Measurements from ENCODE around the gene ZNF385A. TPM values are rescaled to one million over a fixed set of nuclear protein-coding genes. Genes with fewer than 3 reads are reported as not detected.
"Not testable (repeated sequence)": the region's sequence is repeated elsewhere in the genome, so short reads cannot be mapped to it uniquely, and the experiment has no call there.

ZNF385A gene
- total RNA-seq, 2 experiments from 2014 or later: 3.8 to 4.7 TPM

GRCh38 chr12:54330442-54330841 is 54.1 kb downstream of the ZNF385A start:
- Mint-ChIP-seq H3K4me1 (ENCODE audit: low read depth) (peaks cover 57% of the 10 kb centered on the region), H3K27ac (peak overlapping the region; percentile 80), H3K9me3 (no peaks in the 10 kb centered on the region), H3K4me3 (no peak overlapping the region), H3K27me3 (no peaks in the 10 kb centered on the region), H3K36me3 (ENCODE audit: low read depth) (peaks cover 14% of the 10 kb centered on the region)
- intact Hi-C loops (cut with DNase I, micrococcal nuclease): no loop called here
- Histone ChIP-seq H3K4me1 (ENCODE audit: insufficient read depth, low read length) (peaks cover 56% of the 10 kb centered on the region), H3K4me3 (ENCODE audit: low read length) (no peak overlapping the region), H3K27me3 (ENCODE audit: control insufficient read depth in 1 of 2, insufficient read depth in 2 of 2, low read length in 2 of 2) (no peaks in the 10 kb centered on the region), H3K9me3 (ENCODE audit: control insufficient read depth in 1 of 2, insufficient read depth in 1 of 2, low read length in 2 of 2) (no peaks in the 10 kb centered on the region), H3K27ac (ENCODE audit: low read depth in 1 of 2, low read length in 2 of 2) (peak overlapping the region; percentile 9 to 62), H3K36me3 (ENCODE audit: insufficient read depth, low read length) (peaks cover 4% of the 10 kb centered on the region)
- ATAC-seq (ENCODE audit: poor library complexity) (no peak), DNase-seq (no peak)
- POLR2A ChIA-PET: interaction anchor here (1.4 to 2.8 kb wide), 2 partner anchors 28 to 44 kb away, joined by 3 to 8 read pairs; no protein-coding TSS in a partner anchor
- CTCF ChIA-PET: no interaction called here
- no peak for TF ChIP-seq CTCF (IDR thresholded peaks at IDR 0.05)

GRCh38 chr12:54329759-54330158 is 54.8 kb downstream of the ZNF385A start:
- ChIA-PET POLR2A (interaction anchor here (1.4 to 2.8 kb wide), 2 partner anchors 29 to 44 kb away, joined by 3 to 8 read pairs; no protein-coding TSS in a partner anchor), CTCF (interaction anchor here (2.2 kb wide), 1 partner anchor 50 kb away, joined by 6 read pairs; no protein-coding TSS in a partner anchor)
- peak overlapping the region; percentile 74 for H3K27ac Mint-ChIP-seq
- Histone ChIP-seq H3K27ac (ENCODE audit: low read depth in 1 of 2, low read length in 2 of 2) (peak overlapping the region in 1 of 2 donors; percentile 7), H3K27me3 (ENCODE audit: control insufficient read depth in 1 of 2, insufficient read depth in 2 of 2, low read length in 2 of 2) (no peaks in the 10 kb centered on the region), H3K4me1 (ENCODE audit: insufficient read depth, low read length) (peaks cover 54% of the 10 kb centered on the region), H3K4me3 (ENCODE audit: low read length) (no peak overlapping the region), H3K36me3 (ENCODE audit: insufficient read depth, low read length) (peaks cover 4% of the 10 kb centered on the region), H3K9me3 (ENCODE audit: control insufficient read depth in 1 of 2, insufficient read depth in 1 of 2, low read length in 2 of 2) (no peaks in the 10 kb centered on the region)
- H3K9me3 Mint-ChIP-seq: no peaks in the 10 kb centered on the region
- peaks cover 63% of the 10 kb centered on the region for H3K4me1 Mint-ChIP-seq (ENCODE audit: low read depth)
- H3K27me3 Mint-ChIP-seq: no peaks in the 10 kb centered on the region
- peaks cover 20% of the 10 kb centered on the region for H3K36me3 Mint-ChIP-seq (ENCODE audit: low read depth)
- peak overlapping the region; percentile 30 for H3K4me3 Mint-ChIP-seq
- ATAC-seq (ENCODE audit: poor library complexity): no peak
- no peak for TF ChIP-seq CTCF (IDR thresholded peaks at IDR 0.05)
- no peak for DNase-seq
- intact Hi-C loops (cut with DNase I, micrococcal nuclease): no loop called here

GRCh38 chr12:54328595-54329337 is 55.8 kb downstream of the ZNF385A start:
- H3K4me1 ChIP-seq (ENCODE audit: insufficient read depth, low read length): peaks cover 56% of the 10 kb centered on the region
- Mint-ChIP-seq H3K4me1 (ENCODE audit: low read depth) (peaks cover 63% of the 10 kb centered on the region), H3K27ac (peak overlapping the region; percentile 74), H3K27me3 (no peaks in the 10 kb centered on the region), H3K4me3 (peak overlapping the region; percentile 80), H3K36me3 (ENCODE audit: low read depth) (peaks cover 20% of the 10 kb centered on the region), H3K9me3 (no peaks in the 10 kb centered on the region)
- H3K9me3 ChIP-seq (ENCODE audit: control insufficient read depth in 1 of 2, insufficient read depth in 1 of 2, low read length in 2 of 2): no peaks in the 10 kb centered on the region
- ChIA-PET CTCF (interaction anchor here (2.2 kb wide), 1 partner anchor 51 kb away, joined by 6 read pairs; no protein-coding TSS in a partner anchor), POLR2A (interaction anchor here (1.2 to 2.8 kb wide), 2 partner anchors 30 to 49 kb away, joined by 5 to 8 read pairs; partner anchors contain the start of genes CBX5 and HNRNPA1)
- TF ChIP-seq CTCF (IDR thresholded peaks at IDR 0.05): no peak
- no peaks in the 10 kb centered on the region for H3K27me3 ChIP-seq (ENCODE audit: control insufficient read depth in 1 of 2, insufficient read depth in 2 of 2, low read length in 2 of 2)
- H3K36me3 ChIP-seq (ENCODE audit: insufficient read depth, low read length): peaks cover 4% of the 10 kb centered on the region
- ATAC-seq (ENCODE audit: poor library complexity): no peak
- H3K4me3 ChIP-seq (ENCODE audit: low read length): no peak overlapping the region
- H3K27ac ChIP-seq (ENCODE audit: low read depth in 1 of 2, low read length in 2 of 2): no peak overlapping the region
- intact Hi-C loops (cut with DNase I, micrococcal nuclease): no loop called here
- no peak for DNase-seq

- not testable (repeated sequence) for H3K27me3 ChIP-seq (ENCODE audit: control insufficient read depth in 1 of 2, insufficient read depth in 2 of 2, low read length in 2 of 2); H3K27me3 Mint-ChIP-seq; H3K9me3 Mint-ChIP-seq; H3K36me3 ChIP-seq (ENCODE audit: insufficient read depth, low read length); H3K9me3 ChIP-seq (ENCODE audit: control insufficient read depth in 1 of 2, insufficient read depth in 1 of 2, low read length in 2 of 2); ATAC-seq (ENCODE audit: poor library complexity)
- CTCF ChIA-PET: interaction anchor here (0.6 to 2.2 kb wide), 17 partner anchors 8 to 172 kb away, joined by 3 to 16 read pairs (median 6); partner anchors contain the start of genes CBX5, GTSF1 and NCKAP1L
- Mint-ChIP-seq H3K4me1 (ENCODE audit: low read depth) (peaks cover 43% of the 10 kb centered on the region), H3K4me3 (peak overlapping the region; percentile 92), H3K36me3 (ENCODE audit: low read depth) (peaks cover 20% of the 10 kb centered on the region), H3K27ac (peak overlapping the region; percentile 93)
- peak in 1 of 14 experiments; percentile 29 for DNase-seq
- Histone ChIP-seq H3K4me3 (ENCODE audit: low read length) (peak overlapping the region; percentile 76), H3K27ac (ENCODE audit: low read depth in 1 of 2, low read length in 2 of 2) (peak overlapping the region; percentile 67 to 78), H3K4me1 (ENCODE audit: insufficient read depth, low read length) (peaks cover 30% of the 10 kb centered on the region)
- POLR2A ChIA-PET: interaction anchor here (0.5 to 2.5 kb wide), 29 partner anchors 8 to 1422 kb away, joined by 3 to 76 read pairs (median 5); partner anchors contain the start of genes CBX5, EIF4B, HNRNPA1 and NCKAP1L
- intact Hi-C loops (cut with DNase I, micrococcal nuclease): loop anchor here (1.0 to 2.0 kb wide), 3 partner anchors 34 to 45 kb away; partner anchors contain the start of genes CBX5 (in 2 of the 2) and HNRNPA1 (in 2 of the 2)
Measured at GRCh38 chr12:54325442-54326109, 59.0 kb downstream of the ZNF385A start.

Data from CD4-positive, alpha-beta T cell (primary cell).